Gastroesophageal sphincter (tissue), 4 donors: ENCODE measurements around the gene GNL1. TPM values are rescaled to one million over a fixed set of nuclear protein-coding genes. Genes with fewer than 3 reads are reported as not detected.
A peak's percentile ranks its signal among the peaks of the same experiment; 100 is the strongest.

Experiments used
- ATAC-seq: fragments of 150-250 bp; one replicate; pipeline ENCODE4 v1.9.1; 2016; ENCODE audit warnings: mild to moderate bottlenecking, moderate library complexity
- H3K27ac ChIP-seq, 4 donors: fragments of 200-600 bp; sonication (generic) in 3 of 4; 1 replicate in 3 of 4; 2 replicates in 1 of 4; pipeline ENCODE4 v1.5.1; 2016 to 2019
- H3K27me3 ChIP-seq: fragments of 200-600 bp; sonication (generic); one replicate; pipeline ENCODE4 v1.5.1; 2019
- H3K36me3 ChIP-seq, 2 donors: fragments of 200-600 bp; sonication (generic); one replicate each; pipeline ENCODE4 v1.5.1; 2019; ENCODE audit warnings: control low read depth in 1 of 2
- H3K4me1 ChIP-seq, 3 donors: fragments of 200-600 bp; sonication (generic); 1 replicate in 2 of 3; 2 replicates in 1 of 3; pipeline ENCODE4 v1.5.1; 2016 to 2019; ENCODE audit warnings: control low read depth in 2 of 3
- H3K4me3 ChIP-seq, 2 donors: fragments of 200-600 bp; sonication (generic); one replicate each; pipeline ENCODE4 v1.5.1; 2019; ENCODE audit warnings: mild to moderate bottlenecking in 1 of 2, moderate library complexity in 1 of 2
- H3K9me3 ChIP-seq, 3 donors: fragments of 200-600 bp; sonication (generic); one replicate each; pipeline ENCODE4 v1.5.1; 2017 to 2019; ENCODE audit warnings: control low read depth in 2 of 3
- CTCF ChIP-seq, 4 experiments: fragments of 200-600 bp in 2 of 4; fragments of 450-650 bp in 2 of 4; sonication (generic) in 1 of 4; IDR thresholded peaks; one replicate each; pipeline ENCODE4 v1.5.1; 2017 to 2019; ENCODE audit warnings: antibody characterized with exemption in 4 of 4, mild to moderate bottlenecking in 2 of 4, moderate library complexity in 2 of 4
- EP300 ChIP-seq: sonication (generic); formaldehyde crosslinking; IDR thresholded peaks from one replicate; pipeline ENCODE4 v1.6.1; 2017; ENCODE audit warnings: antibody characterized with exemption, mild to moderate bottlenecking
- POLR2A ChIP-seq, 2 donors: fragments of 450-650 bp; IDR thresholded peaks; one replicate each; pipeline ENCODE4 v1.6.1; 2017; ENCODE audit warnings: antibody characterized with exemption in 2 of 2, mild to moderate bottlenecking in 2 of 2, moderate library complexity in 1 of 2
- POLR2AphosphoS5 ChIP-seq: sonication (generic); formaldehyde crosslinking; IDR thresholded peaks from one replicate; pipeline ENCODE4 v1.6.1; 2017; ENCODE audit warnings: antibody characterized with exemption
- WGBS, 2 donors: methylation state at CpG; one replicate each; pipeline ENCODE4 v1.1.5; 2018; ENCODE audit warnings: low coverage in 1 of 2; 5-methylcytosine and 5-hydroxymethylcytosine counted together
- total RNA-seq, 4 donors: library from RNA; depleted of rRNA; stranded (reverse); fragments of >200 nt; gene quantifications; one replicate each; pipeline ENCODE4 v1.1.0, GENCODE V29; 2016

Gene GNL1
- total RNA-seq, 4 donors from 2014 or later = 39.2 to 48.3 (median 42.4) TPM

GRCh38 chr6:30573113-30573512 lies 16.8 kb upstream of the GNL1 start:
- H3K27ac ChIP-seq = no peak overlapping the region
- no peak for TF ChIP-seq POLR2AphosphoS5
- no peak for TF ChIP-seq CTCF (IDR thresholded peaks at IDR 0.05)
- no peak for TF ChIP-seq POLR2A (IDR thresholded peaks at IDR 0.05)
- TF ChIP-seq EP300 = no peak
- no peaks in the 10 kb centered on the region for H3K9me3 ChIP-seq
- 57 to 60% methylated on average over 3 to 4 of the region's 4 CpGs for WGBS, 2 donors
- H3K4me1 ChIP-seq = peaks cover 5 to 58% (median 17%) of the 10 kb centered on the region in 3 donors
- ATAC-seq = no peak
- H3K36me3 ChIP-seq = peaks cover 0 to 29% of the 10 kb centered on the region in 2 donors
- no peaks in the 10 kb centered on the region for H3K27me3 ChIP-seq
- H3K4me3 ChIP-seq = no peak overlapping the region

- Histone ChIP-seq H3K4me1 (peaks cover 5 to 58% (median 17%) of the 10 kb centered on the region in 3 donors), H3K4me3 (peak overlapping the region; percentile 52 to 69), H3K36me3 (peaks cover 0 to 19% of the 10 kb centered on the region in 2 donors), H3K9me3 (no peaks in the 10 kb centered on the region), H3K27ac (peak overlapping the region; percentile 58 to 92 (median 86)), H3K27me3 (no peaks in the 10 kb centered on the region)
- TF ChIP-seq CTCF (IDR thresholded peaks at IDR 0.05) = no peak
- TF ChIP-seq POLR2A (IDR thresholded peaks at IDR 0.05) = no peak
- ATAC-seq = no peak
Observed at GRCh38 chr6:30572148-30572547, 15.9 kb upstream of the GNL1 start.

GRCh38 chr6:30571762-30572082 lies 15.4 kb upstream of the GNL1 start:
- TF ChIP-seq POLR2A (IDR thresholded peaks at IDR 0.05) (no peak), CTCF (IDR thresholded peaks at IDR 0.05) (no peak), EP300 (no peak), POLR2AphosphoS5 (no peak)
- peaks cover 0 to 15% of the 10 kb centered on the region in 2 donors for H3K36me3 ChIP-seq
- H3K9me3 ChIP-seq = no peaks in the 10 kb centered on the region
- 0% methylated on average over 7 to 8 of the region's 8 CpGs for WGBS, 2 donors
- H3K27me3 ChIP-seq = no peaks in the 10 kb centered on the region
- peaks cover 5 to 58% (median 17%) of the 10 kb centered on the region in 3 donors for H3K4me1 ChIP-seq
- peak overlapping the region; percentile 52 to 69 for H3K4me3 ChIP-seq
- ATAC-seq = no peak
- H3K27ac ChIP-seq = peak overlapping the region; percentile 58 to 92 (median 86)

GRCh38 chr6:30571075-30571761 lies 14.9 kb upstream of the GNL1 start, which contains the start of gene ABCF1:
TSS of gene ABCF1 (plus strand) at chr6:30571442. CDS start at chr6:30571488, 46 bp downstream.
- peak; percentile 99 for ATAC-seq
- H3K9me3 ChIP-seq = no peaks in the 10 kb centered on the region
- H3K4me1 ChIP-seq = peaks cover 5 to 58% (median 17%) of the 10 kb centered on the region in 3 donors
- H3K4me3 ChIP-seq = peak within 1 kb of the TSS; percentile 52 to 69
- WGBS, 2 donors = 0% methylated on average over 12 to 45 of the region's 59 CpGs
- TF ChIP-seq POLR2AphosphoS5 (peak; percentile 82), CTCF (IDR thresholded peaks at IDR 0.05) (no peak), POLR2A (IDR thresholded peaks at IDR 0.05) (peak; percentile 56 to 58), EP300 (no peak)
- H3K27ac ChIP-seq = peak within 1 kb of the TSS; percentile 81 to 92 (median 86)
- peaks cover 0 to 10% of the 10 kb centered on the region in 2 donors for H3K36me3 ChIP-seq
- no peaks in the 10 kb centered on the region for H3K27me3 ChIP-seq

- H3K4me3 ChIP-seq = peak overlapping the region; percentile 52 to 69
- peak; percentile 28 for ATAC-seq
- TF ChIP-seq POLR2AphosphoS5 (no peak), CTCF (IDR thresholded peaks at IDR 0.05) (no peak)
- H3K36me3 ChIP-seq = peaks cover 0 to 8% of the 10 kb centered on the region in 2 donors
- H3K4me1 ChIP-seq = peaks cover 5 to 55% (median 17%) of the 10 kb centered on the region in 3 donors
- H3K9me3 ChIP-seq = no peaks in the 10 kb centered on the region
- WGBS, 2 donors = 1 to 3% methylated on average over 4 to 15 of the region's 18 CpGs
- H3K27me3 ChIP-seq = no peaks in the 10 kb centered on the region
- peak overlapping the region; percentile 81 to 92 (median 86) for H3K27ac ChIP-seq
Observed at GRCh38 chr6:30570740-30571074, 14.4 kb upstream of the GNL1 start.
